Renal cortical epithelial cell (primary cell): ENCODE data around the gene PDCD1LG2. TPM values are rescaled to one million over a fixed set of nuclear protein-coding genes. Genes with fewer than 3 reads are reported as not detected.

ENCODE experiments used
- DNase-seq: peaks from one replicate; pipeline ENCODE4 v3.0.0-alpha.2; 2011; ENCODE audit warnings: low read depth
- total RNA-seq: library from RNA; depleted of rRNA; stranded (reverse); fragments of >200 nt; gene quantifications from 2 replicates; pipeline ENCODE4 v1.2.3, GENCODE V29; 2014

The PDCD1LG2 gene
- total RNA-seq, 1 donor from 2014 or later, result 1.9 TPM

DNA sequence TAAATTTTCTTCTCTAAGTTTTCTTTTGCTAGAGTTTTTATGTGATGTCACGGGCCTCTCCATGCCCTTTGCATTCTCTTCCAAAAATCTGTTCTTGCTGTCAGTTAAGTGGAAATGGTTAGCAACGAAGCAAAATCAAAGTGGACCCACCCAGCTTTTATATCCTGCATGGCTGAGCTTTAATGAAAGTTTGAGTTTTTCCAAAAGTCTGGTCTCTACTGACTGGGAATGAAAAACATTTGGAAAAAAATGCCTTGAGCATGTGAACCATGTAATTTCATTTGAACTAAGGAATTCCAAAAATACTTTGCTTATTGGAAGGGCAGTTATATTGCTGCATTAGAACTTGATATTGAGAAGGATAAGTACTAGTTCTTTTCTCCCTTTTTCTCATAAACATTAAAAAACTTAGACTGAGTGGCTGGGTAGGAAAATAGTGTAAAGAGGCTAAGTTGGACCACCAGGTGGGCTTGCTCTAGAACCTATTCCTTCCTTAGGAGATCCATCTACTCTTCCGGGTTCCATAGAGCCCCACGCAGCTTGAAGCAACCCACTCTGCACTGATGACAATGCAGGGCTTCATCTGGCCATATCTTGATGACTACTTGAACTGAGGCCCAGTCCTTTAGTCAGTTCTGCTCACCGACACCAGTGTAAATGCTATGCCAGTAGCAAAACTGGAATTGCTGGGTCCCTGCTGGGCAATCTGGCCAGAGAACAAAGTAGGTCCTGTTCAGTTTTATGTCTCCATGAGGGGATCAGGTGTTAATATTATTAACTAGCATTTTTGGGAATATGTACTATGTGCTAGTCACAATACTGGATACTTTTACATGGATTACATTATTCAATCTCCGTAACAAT lies 101.2 kb downstream of the PDCD1LG2 start:
- DNase-seq, result no peak

DNA sequence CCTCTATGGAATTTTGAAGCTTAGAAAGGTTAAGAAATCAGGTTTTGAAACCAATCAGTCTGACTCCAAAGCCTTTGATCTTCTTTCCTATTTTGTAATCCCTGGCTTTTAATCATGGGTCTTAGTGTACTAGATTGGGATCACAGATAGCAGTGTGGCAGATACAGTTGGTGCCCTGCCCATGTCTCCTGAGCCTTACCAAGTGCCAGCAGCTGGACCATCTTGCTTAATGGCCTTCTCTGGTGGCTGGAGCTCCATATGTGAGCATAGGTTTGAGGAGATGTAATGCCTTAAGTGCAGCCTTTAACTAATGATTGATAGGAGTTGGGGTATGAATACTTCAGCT lies 101.8 kb downstream of the PDCD1LG2 start:
- no peak for DNase-seq

DNA sequence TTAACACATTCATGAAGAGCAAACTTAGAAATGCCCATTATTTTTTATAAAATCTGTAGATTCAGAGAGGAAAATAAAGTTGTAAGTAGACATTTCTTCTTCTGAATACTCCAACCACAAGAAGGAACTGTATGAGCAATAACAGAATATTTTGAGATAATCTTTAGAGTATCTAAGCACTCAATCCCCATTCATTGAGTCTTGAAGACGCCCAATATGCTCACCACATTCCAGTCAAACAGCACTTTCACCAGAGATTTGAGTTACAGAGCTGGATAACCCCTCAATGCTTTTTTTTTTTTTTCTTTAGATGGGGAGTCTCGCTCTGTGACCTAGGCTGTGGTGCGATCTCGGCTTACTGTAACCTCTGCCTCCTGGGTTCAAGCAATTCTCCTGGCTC lies 103.9 kb downstream of the PDCD1LG2 start:
- DNase-seq, result no peak

DNA sequence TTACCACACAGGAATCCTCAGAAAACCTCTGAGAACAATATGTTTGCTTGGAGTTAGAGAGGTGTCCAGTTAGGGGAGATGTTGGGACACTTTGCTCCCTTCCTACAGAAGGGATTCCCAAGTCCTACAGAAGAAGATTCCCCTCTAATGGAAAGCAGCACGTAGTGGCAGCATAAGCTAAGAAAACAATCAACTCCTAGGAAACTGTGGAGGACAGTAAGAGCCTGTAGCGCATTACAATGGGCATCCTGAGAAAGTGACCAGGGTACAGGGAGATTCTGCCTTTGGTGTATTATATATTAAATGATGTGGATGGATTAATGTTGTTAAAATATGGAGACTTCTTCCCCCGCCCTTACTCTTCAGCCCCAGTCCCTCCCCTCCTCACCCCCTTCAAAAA lies 104.7 kb downstream of the PDCD1LG2 start:
- DNase-seq, result no peak

DNA sequence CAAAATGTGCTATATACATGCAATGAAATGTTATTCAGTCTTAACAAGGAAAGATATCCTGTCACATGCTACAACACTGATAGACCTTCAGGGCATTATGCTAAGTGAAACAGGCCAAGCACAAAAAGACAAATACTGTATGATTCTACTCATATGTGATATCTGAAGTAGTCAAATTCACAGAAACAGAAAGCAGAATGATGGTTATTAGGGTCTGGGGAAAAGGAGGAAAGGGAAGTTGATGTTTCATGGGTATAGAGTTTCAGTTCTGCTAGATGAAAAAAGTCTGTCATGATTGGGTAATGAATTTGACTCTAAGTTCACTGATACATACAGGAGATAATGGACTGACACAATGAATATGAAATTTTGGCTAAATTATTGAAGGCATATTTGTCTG lies 107.4 kb downstream of the PDCD1LG2 start:
- no peak for DNase-seq

DNA sequence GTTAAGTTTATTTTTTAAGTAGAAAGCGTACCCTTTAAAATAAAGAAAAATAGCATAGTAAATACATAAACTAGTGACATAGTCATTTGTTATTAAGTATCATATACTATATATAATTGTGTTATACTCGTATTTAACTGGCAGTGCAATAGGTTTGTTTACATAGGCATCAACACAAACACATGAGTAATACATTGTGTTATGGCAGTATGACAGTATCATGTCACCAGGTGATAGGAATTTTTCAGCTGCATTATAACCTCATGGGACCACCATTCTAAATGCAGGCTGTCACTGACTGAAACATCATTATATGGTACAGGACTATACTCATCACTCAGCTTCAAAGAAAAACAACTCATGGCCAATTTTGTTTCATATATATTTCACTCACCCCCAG lies 110.2 kb downstream of the PDCD1LG2 start:
- DNase-seq, result no peak

Other genes starting within 250 kb of the PDCD1LG2 start
- gene RLN2, start 205.8 kb upstream of the PDCD1LG2 start, total RNA-seq, result 0.52 and 1.1 TPM in 2 replicates
- 1.1 TPM in 1 of 2 replicates, not detected in the other for gene RLN1, start 170.7 kb upstream of the PDCD1LG2 start, total RNA-seq
- gene PLGRKT, start 72.6 kb upstream of the PDCD1LG2 start, total RNA-seq, result 19.8 and 53.1 TPM in 2 replicates
- 9.8 and 20.7 TPM in 2 replicates for gene CD274, start 60.0 kb upstream of the PDCD1LG2 start, total RNA-seq
- 20.5 and 46.2 TPM in 2 replicates for gene RIC1, start 118.6 kb downstream of the PDCD1LG2 start, total RNA-seq